ENCODE measurements around the gene NACC2.

The NACC2 gene

GRCh38 chr9:136021872-136022681 lies 73.0 kb downstream of the NACC2 start:
- Histone ChIP-seq H3K4me3 (IDR thresholded peaks at IDR 0.05; ENCODE audit: insufficient read depth, low read depth, low read length) (no peak overlapping the region), H3K4me1 (ENCODE audit: low read depth, poor library complexity, severe bottlenecking) (no peaks in the 10 kb centered on the region), H4K20me1 (ENCODE audit: insufficient read depth) (no peaks in the 10 kb centered on the region), H3K79me2 (ENCODE audit: insufficient read depth, low read depth) (no peaks in the 10 kb centered on the region), H2AFZ (ENCODE audit: low read depth) (no peak overlapping the region), H3K27me3 (ENCODE audit: insufficient read depth, low read depth) (peaks cover 70% of the 10 kb centered on the region; the same call in 1 of the 2 replicates), H3K4me2 (no peak overlapping the region), H3K27ac (no peak overlapping the region), H3K9ac (no peak overlapping the region), H3K36me3 (ENCODE audit: insufficient read depth) (no peaks in the 10 kb centered on the region)
- TF ChIP-seq CTCF (conservative IDR thresholded peaks at IDR 0.05; ENCODE audit: low read depth, low read length) = no peak

- H3K9ac ChIP-seq = no peak overlapping the region
- no peaks in the 10 kb centered on the region for H4K20me1 ChIP-seq (ENCODE audit: insufficient read depth)
- H2AFZ ChIP-seq (ENCODE audit: low read depth) = no peak overlapping the region
- no peaks in the 10 kb centered on the region for H3K79me2 ChIP-seq (ENCODE audit: insufficient read depth, low read depth)
- H3K27ac ChIP-seq = no peak overlapping the region
- no peaks in the 10 kb centered on the region for H3K36me3 ChIP-seq (ENCODE audit: insufficient read depth)
- no peak for TF ChIP-seq CTCF (conservative IDR thresholded peaks at IDR 0.05; ENCODE audit: low read depth, low read length)
- no peaks in the 10 kb centered on the region for H3K4me1 ChIP-seq (ENCODE audit: low read depth, poor library complexity, severe bottlenecking)
- no peak overlapping the region for H3K4me2 ChIP-seq
- peaks cover 66% of the 10 kb centered on the region; the same call in 1 of the 2 replicates for H3K27me3 ChIP-seq (ENCODE audit: insufficient read depth, low read depth)
- H3K4me3 ChIP-seq (IDR thresholded peaks at IDR 0.05; ENCODE audit: insufficient read depth, low read depth, low read length) = no peak overlapping the region
Measured at GRCh38 chr9:136021171-136021871, 73.8 kb downstream of the NACC2 start.

DNA sequence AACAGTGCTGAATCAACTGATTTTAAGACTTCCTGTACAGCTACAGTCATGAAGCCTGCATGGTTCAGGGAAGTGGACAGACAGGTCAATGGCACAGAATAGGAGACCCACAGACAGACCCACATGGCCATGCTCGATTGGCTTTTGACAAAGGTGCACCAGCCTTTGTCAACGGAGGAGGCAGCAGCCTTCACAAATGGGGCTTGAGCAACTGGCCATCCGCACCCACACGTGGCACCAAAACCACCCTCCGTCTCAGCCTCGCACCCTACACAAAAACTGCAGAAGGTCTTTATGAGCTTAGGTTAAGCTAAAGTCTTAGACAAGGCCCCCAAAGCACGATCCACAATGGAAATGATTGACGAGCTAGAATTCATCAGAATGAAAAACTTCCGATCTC lies 74.4 kb downstream of the NACC2 start:
- Histone ChIP-seq H3K4me2 (no peak overlapping the region), H4K20me1 (ENCODE audit: insufficient read depth) (no peaks in the 10 kb centered on the region)

DNA sequence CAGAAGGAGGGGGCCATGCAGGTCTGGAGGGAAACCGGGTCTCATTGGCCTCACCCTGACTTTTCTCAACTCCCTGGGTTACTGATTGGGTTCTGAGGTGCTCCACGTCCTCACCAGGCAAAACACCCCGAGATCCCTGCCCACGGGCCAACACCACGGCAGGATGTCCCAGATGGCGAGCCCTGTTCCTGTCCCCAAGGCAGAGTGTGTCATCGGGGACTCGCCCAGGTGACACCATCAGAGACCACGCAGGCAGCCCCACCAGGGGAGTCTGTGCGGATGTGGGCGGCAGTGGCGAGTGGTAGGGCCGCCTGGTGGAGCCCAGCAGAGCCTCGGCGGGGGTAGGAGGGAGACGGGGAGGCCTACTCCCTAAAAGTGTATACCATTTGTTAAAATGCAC lies 74.9 kb downstream of the NACC2 start:
- Histone ChIP-seq H2AFZ (ENCODE audit: low read depth) (no peak overlapping the region), H3K27me3 (ENCODE audit: insufficient read depth, low read depth) (peaks cover 67% of the 10 kb centered on the region), H3K27ac (no peak overlapping the region), H3K4me1 (ENCODE audit: low read depth, poor library complexity, severe bottlenecking) (no peaks in the 10 kb centered on the region), H3K79me2 (ENCODE audit: insufficient read depth, low read depth) (no peaks in the 10 kb centered on the region), H3K9ac (no peak overlapping the region), H3K4me2 (no peak overlapping the region), H3K36me3 (ENCODE audit: insufficient read depth) (no peaks in the 10 kb centered on the region), H3K4me3 (IDR thresholded peaks at IDR 0.05; ENCODE audit: insufficient read depth, low read depth, low read length) (no peak overlapping the region), H4K20me1 (ENCODE audit: insufficient read depth) (no peaks in the 10 kb centered on the region)
- no peak for TF ChIP-seq CTCF (conservative IDR thresholded peaks at IDR 0.05; ENCODE audit: low read depth, low read length)

More for the DNA sequence above, 74.4 kb downstream of the NACC2 start:
- Histone ChIP-seq H3K27ac (no peak overlapping the region), H3K4me3 (IDR thresholded peaks at IDR 0.05; ENCODE audit: insufficient read depth, low read depth, low read length) (no peak overlapping the region), H3K9ac (no peak overlapping the region), H2AFZ (ENCODE audit: low read depth) (no peak overlapping the region), H3K27me3 (ENCODE audit: insufficient read depth, low read depth) (peaks cover 67% of the 10 kb centered on the region), H3K4me1 (ENCODE audit: low read depth, poor library complexity, severe bottlenecking) (no peaks in the 10 kb centered on the region), H3K36me3 (ENCODE audit: insufficient read depth) (no peaks in the 10 kb centered on the region), H3K79me2 (ENCODE audit: insufficient read depth, low read depth) (no peaks in the 10 kb centered on the region)
- no peak for TF ChIP-seq CTCF (conservative IDR thresholded peaks at IDR 0.05; ENCODE audit: low read depth, low read length)

Measured in KMS-11 (cell line).